ENCODE results near the gene PNP.
"Not testable (repeated sequence)": the region's sequence is repeated elsewhere in the genome, so short reads cannot be mapped to it uniquely, and the experiment has no call there.

GRCh38 chr14:20507537-20507936 is 38.3 kb downstream of the PNP start:
- TF ChIP-seq CTCF (IDR thresholded peaks at IDR 0.05; ENCODE audit: extremely low read depth in 1 of 2, insufficient read depth in 1 of 2, low read depth in 1 of 2, low read length in 2 of 2); POLR2A (IDR thresholded peaks at IDR 0.05; ENCODE audit: low read depth, low read length); POLR2AphosphoS5 (IDR thresholded peaks at IDR 0.05; ENCODE audit: insufficient read depth, low read depth, low read length); EZH2 (IDR thresholded peaks at IDR 0.05; ENCODE audit: borderline replicate concordance, low read depth, low read length, severe bottlenecking); MAX (IDR thresholded peaks at IDR 0.05; ENCODE audit: insufficient read depth, insufficient read length); GATA2 (IDR thresholded peaks at IDR 0.05; ENCODE audit: insufficient read depth, insufficient read length, low read depth, low read length); JUN (IDR thresholded peaks at IDR 0.05; ENCODE audit: borderline replicate concordance, insufficient read depth, insufficient read length, low read depth): not testable (repeated sequence)
